IMR-90 (cell line): Measurements from ENCODE around the gene SLC9A5. TPM values are rescaled to one million over a fixed set of nuclear protein-coding genes. Genes with fewer than 3 reads are reported as not detected.

Source experiments
- ATAC-seq: fragments of 200-7000 bp; cut with Tn5 transposase; 2 replicates; pipeline ENCODE4 v1.9.1; 2020; ENCODE audit warnings: low read depth, mild to moderate bottlenecking, moderate library complexity
- BruUV-seq: library from RNA; stranded (reverse); fragments of 400-500 nt; replicated peaks from 2 replicates; lab custom pipeline; 2021; lab: Mats Ljungman, UMichigan
- CTCF ChIA-PET: fragments of 300-600 bp; formaldehyde crosslinking; extraction: SDS; loops from one replicate; lab custom pipeline; 2021; ENCODE audit warnings: antibody characterized with exemption; lab: Yijun Ruan, JAX
- POLR2A ChIA-PET: fragments of 300-600 bp; sonication (Branson Sonifier 250); formaldehyde crosslinking; loops from one replicate; lab custom pipeline; 2022; ENCODE audit warnings: antibody characterized with exemption; ENCODE audit not compliant: unreplicated experiment; lab: Charles Lee
- DNase-seq: peaks from one replicate; pipeline ENCODE4 v3.0.0; 2013
- H2AFZ ChIP-seq: replicated peaks from 2 replicates; pipeline ENCODE3; 2013; ENCODE audit warnings: low read length, mild to moderate bottlenecking; ENCODE audit not compliant: poor library complexity
- H2AK5ac ChIP-seq: 2 replicates; pipeline ENCODE4 v1.6.1; 2013; ENCODE audit warnings: low read depth, low read length, inconsistent platforms
- H2AK9ac ChIP-seq: replicated peaks from 2 replicates; pipeline ENCODE3; 2013; ENCODE audit warnings: mild to moderate bottlenecking, low read depth, low read length, moderate library complexity; ENCODE audit not compliant: poor library complexity
- H2BK120ac ChIP-seq: 2 replicates; pipeline ENCODE4 v1.6.1; 2013; ENCODE audit warnings: low read depth, low read length, inconsistent platforms
- H2BK15ac ChIP-seq: 3 replicates; pipeline ENCODE4 v1.6.1; 2013; ENCODE audit warnings: low read depth, low read length, inconsistent platforms
- H2BK20ac ChIP-seq: 2 replicates; pipeline ENCODE4 v1.6.1; 2013; ENCODE audit warnings: low read depth, mild to moderate bottlenecking, inconsistent platforms, low read length, moderate library complexity
- H2BK5ac ChIP-seq: 2 replicates; pipeline ENCODE4 v1.6.1; 2013; ENCODE audit warnings: mild to moderate bottlenecking, low read depth, low read length, inconsistent platforms; ENCODE audit not compliant: poor library complexity, severe bottlenecking
- H3K14ac ChIP-seq: replicated peaks from 2 replicates; pipeline ENCODE4 v1.6.1; 2013; ENCODE audit warnings: low read depth, low read length, inconsistent platforms
- H3K18ac ChIP-seq: 2 replicates; pipeline ENCODE4 v1.6.1; 2013; ENCODE audit warnings: low read depth, low read length, control low read depth
- H3K23ac ChIP-seq: 2 replicates; pipeline ENCODE4 v1.6.1; 2013; ENCODE audit warnings: low read depth, low read length, inconsistent platforms
- H3K27ac ChIP-seq: 2 replicates; pipeline ENCODE4 v1.5.1; 2013; ENCODE audit warnings: mild to moderate bottlenecking, control low read depth, low read length; ENCODE audit not compliant: insufficient read depth
- H3K27me3 ChIP-seq: 2 replicates; pipeline ENCODE4 v1.6.1; 2013; ENCODE audit warnings: low read length; ENCODE audit not compliant: control insufficient read depth, insufficient read depth
- H3K36me3 ChIP-seq: 2 replicates; pipeline ENCODE4 v1.6.1; 2013; ENCODE audit warnings: low read length, mixed read lengths; ENCODE audit not compliant: control insufficient read depth, insufficient read depth
- H3K4ac ChIP-seq: 2 replicates; pipeline ENCODE4 v1.6.1; 2013; ENCODE audit warnings: low read depth, low read length, inconsistent platforms
- H3K4me1 ChIP-seq: 2 replicates; pipeline ENCODE4 v1.6.1; 2013; ENCODE audit warnings: low read length, mixed read lengths; ENCODE audit not compliant: control insufficient read depth, insufficient read depth
- H3K4me2 ChIP-seq: 2 replicates; pipeline ENCODE4 v1.6.1; 2013; ENCODE audit warnings: low read depth, mild to moderate bottlenecking, control low read depth, low read length, moderate library complexity
- H3K4me3 ChIP-seq: 2 replicates; pipeline ENCODE4 v1.5.1; 2013; ENCODE audit warnings: low read depth, mild to moderate bottlenecking, control low read depth, low read length, moderate library complexity; ENCODE audit not compliant: insufficient read depth
- H3K56ac ChIP-seq: 2 replicates; pipeline ENCODE4 v1.6.1; 2013; ENCODE audit warnings: low read length, inconsistent platforms; ENCODE audit not compliant: insufficient read depth; ENCODE audit errors: extremely low read depth
- H3K79me1 ChIP-seq, 2 experiments: 2 replicates each; pipeline ENCODE4 v1.6.1; 2013; ENCODE audit warnings: low read length in 2 of 2, inconsistent platforms in 1 of 2, low read depth in 1 of 2
- H3K9ac ChIP-seq: 2 replicates; pipeline ENCODE4 v1.6.1; 2013; ENCODE audit warnings: low read depth, low read length, control low read depth
- H3K9me1 ChIP-seq: 2 replicates; pipeline ENCODE4 v1.6.1; 2013; ENCODE audit warnings: low read length, inconsistent platforms; ENCODE audit not compliant: insufficient read depth
- H3K9me3 ChIP-seq: 2 replicates; pipeline ENCODE4 v1.6.1; 2013; ENCODE audit warnings: low read length; ENCODE audit not compliant: control insufficient read depth, insufficient read depth
- H4K20me1 ChIP-seq: 2 replicates; pipeline ENCODE4 v1.6.1; 2013; ENCODE audit warnings: low read length, inconsistent platforms; ENCODE audit not compliant: insufficient read depth
- H4K5ac ChIP-seq: 2 replicates; pipeline ENCODE4 v1.6.1; 2013; ENCODE audit warnings: mild to moderate bottlenecking, low read depth, low read length, control low read depth
- H4K8ac ChIP-seq, 2 experiments: 2 replicates each; pipeline ENCODE4 v1.6.1; 2013; ENCODE audit warnings: low read depth in 2 of 2, low read length in 2 of 2, control low read depth in 1 of 2, inconsistent platforms in 1 of 2
- H4K91ac ChIP-seq: 2 replicates; pipeline ENCODE4 v1.6.1; 2013; ENCODE audit warnings: low read depth, low read length, inconsistent platforms; ENCODE audit not compliant: insufficient read depth
- BHLHE40 ChIP-seq: fragments of 150-350 bp; IDR thresholded peaks from 2 replicates; pipeline ENCODE4 v1.6.1; 2016; ENCODE audit warnings: mild to moderate bottlenecking, low read depth, low read length
- CEBPB ChIP-seq: IDR thresholded peaks from 2 replicates; pipeline ENCODE4 v1.6.1; 2012; ENCODE audit warnings: low read depth, low read length, improper control_type of control experiment
- CHD1 ChIP-seq: IDR thresholded peaks from 2 replicates; pipeline ENCODE4 v1.6.1; 2012; ENCODE audit warnings: low read depth, low read length, improper control_type of control experiment
- CTCF ChIP-seq: conservative IDR thresholded peaks from 2 replicates; pipeline ENCODE4 v1.5.1; 2012; ENCODE audit warnings: mild to moderate bottlenecking, low read depth, low read length, improper control_type of control experiment
- ELK1 ChIP-seq: fragments of 150-350 bp; IDR thresholded peaks from 2 replicates; pipeline ENCODE4 v1.6.1; 2016; ENCODE audit warnings: low read depth, mild to moderate bottlenecking, low read length, moderate library complexity, borderline replicate concordance
- FOS ChIP-seq: fragments of 150-350 bp; IDR thresholded peaks from 2 replicates; pipeline ENCODE4 v1.6.1; 2016; ENCODE audit warnings: low read depth, low read length
- MAFK ChIP-seq: IDR thresholded peaks from 2 replicates; pipeline ENCODE4 v1.6.1; 2012; ENCODE audit warnings: low read depth, low read length, improper control_type of control experiment
- MAZ ChIP-seq: IDR thresholded peaks from 2 replicates; pipeline ENCODE4 v1.6.1; 2012; ENCODE audit warnings: low read depth, mild to moderate bottlenecking, low read length, improper control_type of control experiment, moderate library complexity, borderline replicate concordance
- MXI1 ChIP-seq: IDR thresholded peaks from 2 replicates; pipeline ENCODE4 v1.6.1; 2012; ENCODE audit warnings: low read depth, mild to moderate bottlenecking, low read length, moderate library complexity, borderline replicate concordance
- NFE2L2 ChIP-seq: fragments of 150-350 bp; IDR thresholded peaks from 2 replicates; pipeline ENCODE4 v1.6.1; 2016; ENCODE audit warnings: low read depth, mild to moderate bottlenecking, low read length
- POLR2A ChIP-seq: IDR thresholded peaks from 2 replicates; pipeline ENCODE4 v1.6.1; 2012; ENCODE audit warnings: mild to moderate bottlenecking, low read depth, low read length
- RAD21 ChIP-seq: IDR thresholded peaks from 2 replicates; pipeline ENCODE4 v1.6.1; 2012; ENCODE audit warnings: low read length, improper control_type of control experiment
- RCOR1 ChIP-seq: IDR thresholded peaks from 2 replicates; pipeline ENCODE4 v1.6.1; 2012; ENCODE audit warnings: mild to moderate bottlenecking, low read length, improper control_type of control experiment; ENCODE audit not compliant: insufficient replicate concordance
- RFX5 ChIP-seq: IDR thresholded peaks from 2 replicates; pipeline ENCODE4 v1.8.0; 2012; ENCODE audit warnings: low read depth, mild to moderate bottlenecking, low read length, moderate library complexity
- SMC3 ChIP-seq: fragments of 150-350 bp; IDR thresholded peaks from 2 replicates; pipeline ENCODE4 v1.6.1; 2016; ENCODE audit warnings: low read depth, mild to moderate bottlenecking, antibody characterized with exemption, low read length, moderate library complexity
- USF2 ChIP-seq: fragments of 150-350 bp; IDR thresholded peaks from 2 replicates; pipeline ENCODE4 v1.6.1; 2017; ENCODE audit warnings: mild to moderate bottlenecking, antibody characterized with exemption, low read length, low read depth
- WGBS, 2 experiments: methylation state at CpG; one replicate each; pipeline versions ENCODE4 v1.1.5 to v1.1.7; 2013; ENCODE audit warnings: missing lambda C conversion rate in 2 of 2; ENCODE audit not compliant: insufficient read length in 1 of 2; ENCODE audit errors: extremely low coverage in 2 of 2; 5-methylcytosine and 5-hydroxymethylcytosine counted together
- dilution Hi-C: fragments of 300-500 bp; cut with HindIII; formaldehyde crosslinking; loops from one replicate; pipeline ENCODE4 v1.14.3; 2018; ENCODE audit warnings: low sequenced_read_pairs; ENCODE audit not compliant: unreplicated experiment
- in situ Hi-C: fragments of 300-500 bp; cut with MboI; formaldehyde crosslinking; loops from 3 replicates; pipeline ENCODE4 v1.14.3; 2019; ENCODE audit warnings: low sequenced_read_pairs, inconsistent platforms, mixed read lengths
- intact Hi-C: fragments of 100-400 bp; cut with micrococcal nuclease; formaldehyde crosslinking; loops from 2 replicates; pipeline ENCODE4 v1.10.0; 2022
- polyA plus RNA-seq, 3 experiments: library from polyadenylated mRNA; depleted of rRNA; stranded (reverse); fragments of >200 nt; gene quantifications; 2 replicates each; pipeline ENCODE4 v1.2.3, GENCODE V29; 2012; ENCODE audit warnings: low replicate concordance in 1 of 3
- total RNA-seq: library from RNA; depleted of rRNA; stranded (reverse); fragments of >200 nt; gene quantifications from 2 replicates; pipeline ENCODE4 v1.2.3, GENCODE V29; 2012

The SLC9A5 gene
- total and polyA plus RNA-seq, 2 of the 4 experiments (the other 2 are of a cell fraction): 1.8 to 5.7 TPM

- Histone ChIP-seq H4K20me1 (no peaks in the 10 kb centered on the region; the same call in 1 of the 2 replicates), H3K18ac (no peak overlapping the region), H2BK15ac (no peak overlapping the region), H3K9me1 (peaks cover 16% of the 10 kb centered on the region), H2BK120ac (no peak overlapping the region), H3K14ac (no peak overlapping the region), H3K4me1 (peaks cover 30% of the 10 kb centered on the region), H3K4me3 (no peak overlapping the region), H2AFZ (peak overlapping the region; percentile 35), H3K27me3 (no peaks in the 10 kb centered on the region), H4K91ac (no peak overlapping the region; the same call in 1 of the 2 replicates), H4K8ac (no peak overlapping the region), H3K36me3 (no peaks in the 10 kb centered on the region), H3K79me1 (no peaks in the 10 kb centered on the region), H3K56ac (no peak overlapping the region), H3K9me3 (no peaks in the 10 kb centered on the region), H2AK9ac (no peak overlapping the region), H4K5ac (no peak overlapping the region), H3K4me2 (no peak overlapping the region), H2BK5ac (no peak overlapping the region), H3K9ac (no peak overlapping the region), H3K4ac (no peak overlapping the region), H3K27ac (no peak overlapping the region), H3K23ac (no peak overlapping the region), H2BK20ac (no peak overlapping the region), H2AK5ac (peak overlapping the region; percentile 35; the same call in 1 of the 2 replicates)
- no TSS peak for BruUV-seq
- ATAC-seq: no peak
- no peak for DNase-seq
- intact Hi-C loops (no loop called here), in situ Hi-C loops (no loop called here), dilution Hi-C loops (no loop called here)
- WGBS, 2 experiments: no CpG with 5 or more reads among the region's 15 CpGs
- ChIA-PET POLR2A (no interaction called here), CTCF (no interaction called here)
- TF ChIP-seq SMC3 (no peak), USF2 (no peak), MAFK (no peak), POLR2A (no peak), MXI1 (no peak), CTCF (no peak), BHLHE40 (no peak), ELK1 (no peak), RAD21 (no peak), FOS (no peak), RCOR1 (no peak), CHD1 (no peak), RFX5 (no peak), NFE2L2 (no peak), CEBPB (no peak), MAZ (no peak)
Measured at GRCh38 chr16:67299269-67299668, 50.5 kb downstream of the SLC9A5 start.
